K562 (cell line): ENCODE results near the gene AP1M2. TPM values are rescaled to one million over a fixed set of nuclear protein-coding genes. Genes with fewer than 3 reads are reported as not detected.

Experiments used
- ARID1B ChIP-seq: fragments of 450-650 bp; IDR thresholded peaks from 2 replicates; pipeline ENCODE4 v1.6.1; 2016; ENCODE audit warnings: antibody characterized with exemption, mild to moderate bottlenecking, inconsistent platforms
- CXXC5 ChIP-seq: fragments of 250-450 bp; sonication (Bioruptor Pico); IDR thresholded peaks from 2 replicates; pipeline ENCODE4 v1.8.0; 2022; ENCODE audit warnings: inconsistent platforms, mild to moderate bottlenecking, moderate library complexity
- ERF ChIP-seq: fragments of 450-650 bp; formaldehyde crosslinking; IDR thresholded peaks from 2 replicates; pipeline ENCODE4 v1.4.0; 2020; ENCODE audit warnings: mild to moderate bottlenecking, mixed read lengths
- HCFC1 ChIP-seq: IDR thresholded peaks from 2 replicates; pipeline ENCODE4 v1.6.1; 2012; ENCODE audit warnings: low read depth, low read length, improper control_type of control experiment
- MEF2A ChIP-seq: IDR thresholded peaks from 2 replicates; pipeline ENCODE4 v1.6.1; 2011; ENCODE audit warnings: low read depth, mild to moderate bottlenecking, low read length, moderate library complexity; ENCODE audit not compliant: control insufficient read depth
- NR2C1 ChIP-seq, 2 experiments: fragments of 450-650 bp; IDR thresholded peaks; 2 replicates each; pipeline ENCODE4 v1.6.1; 2017; ENCODE audit warnings: mild to moderate bottlenecking in 2 of 2, antibody characterized with exemption in 1 of 2, inconsistent platforms in 1 of 2, missing compliant biosample characterization in 1 of 2, missing genetic modification characterization in 1 of 2
- TBL1XR1 ChIP-seq, 2 experiments: IDR thresholded peaks; 2 replicates each; pipeline ENCODE4 v1.6.1; 2012; ENCODE audit warnings: improper control_type of control experiment in 2 of 2, low read length in 2 of 2, mild to moderate bottlenecking in 1 of 2
- THRAP3 ChIP-seq: fragments of 450-650 bp; IDR thresholded peaks from 2 replicates; pipeline ENCODE4 v1.6.1; 2016; ENCODE audit warnings: mild to moderate bottlenecking, inconsistent platforms, borderline replicate concordance
- ZNF124 ChIP-seq: sonication (generic); formaldehyde crosslinking; IDR thresholded peaks from 2 replicates; pipeline ENCODE4 v1.8.1; 2022; ENCODE audit warnings: missing genetic modification reagents
- polyA plus RNA-seq, 8 experiments: library from polyadenylated mRNA; depleted of rRNA in 4 of 8; stranded (reverse) in 5 of 8; unstranded in 3 of 8; fragments of >200 nt; fragmentation: Nextera tagmentation in 2 of 8; fragmentation: Illumina TruSeq in 1 of 8; extraction: Ambion mirVana in 2 of 8; extraction: Trizol in 1 of 8; gene quantifications; 2 replicates each; pipeline versions ENCODE4 v1.2.1 to v1.2.3, GENCODE V29; 2011 to 2014; ENCODE audit warnings: inconsistent platforms in 1 of 8, missing spikeins in 1 of 8
- total RNA-seq, 7 experiments: library from RNA; depleted of rRNA in 6 of 7; stranded (reverse); fragments of >200 nt in 6 of 7; fragmentation: Illumina TruSeq in 2 of 7; extraction: Trizol in 2 of 7; gene quantifications; 2 replicates each; pipeline versions ENCODE4 v1.2.1 to v1.2.3, GENCODE V29; 2011 to 2021; ENCODE audit warnings: low replicate concordance in 1 of 7
- TF ChIP-seq, protein P1 (sequence below): fragments of 250-450 bp; sonication (Bioruptor Pico); IDR thresholded peaks from 2 replicates; pipeline ENCODE4 v1.5.0; 2022; ENCODE audit warnings: mild to moderate bottlenecking
- TF ChIP-seq, protein P2 (sequence below): sonication (generic); formaldehyde crosslinking; IDR thresholded peaks from 2 replicates; pipeline ENCODE4 v1.8.0; 2022; ENCODE audit warnings: mild to moderate bottlenecking, low read depth, missing genetic modification reagents
- TF ChIP-seq, protein P3 (sequence below), 2 experiments: IDR thresholded peaks; 2 replicates each; pipeline ENCODE4 v1.6.1; 2011; ENCODE audit warnings: borderline replicate concordance in 1 of 2, control low read depth in 1 of 2, low read depth in 1 of 2, low read length in 1 of 2, mild to moderate bottlenecking in 1 of 2, mixed read lengths in 1 of 2, moderate library complexity in 1 of 2; ENCODE audit not compliant: insufficient read depth in 1 of 2, insufficient read length in 1 of 2, poor library complexity in 1 of 2, severe bottlenecking in 1 of 2; ENCODE audit errors: extremely low read depth in 1 of 2
- TF ChIP-seq, protein P4 (sequence below): fragments of 450-650 bp; formaldehyde crosslinking; IDR thresholded peaks from 2 replicates; pipeline ENCODE4 v1.4.0; 2020; ENCODE audit warnings: mild to moderate bottlenecking, mixed read lengths
- TF ChIP-seq, protein P5 (sequence below): fragments of 250-450 bp; sonication (Bioruptor Pico); IDR thresholded peaks from 2 replicates; pipeline ENCODE4 v1.4.0; 2020; ENCODE audit warnings: borderline replicate concordance

The AP1M2 gene
- total and polyA plus RNA-seq, 9 of the 15 experiments (the other 6 are each of a cell fraction or from before 2014, with no cell fraction given): 0.33 to 1.4 (median 0.89) TPM; not detected in 1

DNA sequence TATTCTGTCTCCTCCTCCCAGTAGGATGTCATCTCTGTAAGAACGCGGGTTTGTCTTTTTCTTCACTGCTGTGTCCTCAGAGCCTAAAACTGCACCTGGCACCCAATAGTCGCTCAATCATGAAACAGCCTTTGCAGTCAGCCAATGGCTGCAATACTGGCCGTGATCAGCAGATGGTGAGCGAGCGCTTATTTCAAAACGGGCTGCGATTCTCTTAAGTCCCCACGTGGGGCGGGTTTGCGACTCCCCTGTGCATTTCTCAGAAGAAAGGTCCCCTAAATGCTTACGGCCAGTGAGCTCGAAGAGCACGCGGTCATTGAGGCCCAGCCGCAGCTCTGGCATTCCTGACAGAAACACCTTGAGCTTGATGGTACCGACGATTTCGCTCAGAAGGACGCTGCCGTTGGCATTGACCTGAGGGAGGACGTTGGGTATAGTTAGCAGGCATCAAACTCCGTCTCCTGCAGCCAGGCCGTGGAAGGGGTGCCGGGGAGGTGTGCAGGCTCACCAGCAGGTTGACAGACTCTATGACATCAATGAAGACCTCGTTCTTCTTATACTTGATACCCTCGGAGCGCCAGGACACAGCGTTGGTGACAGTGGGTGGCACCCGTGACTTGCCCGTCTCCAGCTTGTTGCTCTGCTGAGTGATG lies 6.0 kb downstream of the AP1M2 start (continued):
- TF ChIP-seq, protein P1, sequence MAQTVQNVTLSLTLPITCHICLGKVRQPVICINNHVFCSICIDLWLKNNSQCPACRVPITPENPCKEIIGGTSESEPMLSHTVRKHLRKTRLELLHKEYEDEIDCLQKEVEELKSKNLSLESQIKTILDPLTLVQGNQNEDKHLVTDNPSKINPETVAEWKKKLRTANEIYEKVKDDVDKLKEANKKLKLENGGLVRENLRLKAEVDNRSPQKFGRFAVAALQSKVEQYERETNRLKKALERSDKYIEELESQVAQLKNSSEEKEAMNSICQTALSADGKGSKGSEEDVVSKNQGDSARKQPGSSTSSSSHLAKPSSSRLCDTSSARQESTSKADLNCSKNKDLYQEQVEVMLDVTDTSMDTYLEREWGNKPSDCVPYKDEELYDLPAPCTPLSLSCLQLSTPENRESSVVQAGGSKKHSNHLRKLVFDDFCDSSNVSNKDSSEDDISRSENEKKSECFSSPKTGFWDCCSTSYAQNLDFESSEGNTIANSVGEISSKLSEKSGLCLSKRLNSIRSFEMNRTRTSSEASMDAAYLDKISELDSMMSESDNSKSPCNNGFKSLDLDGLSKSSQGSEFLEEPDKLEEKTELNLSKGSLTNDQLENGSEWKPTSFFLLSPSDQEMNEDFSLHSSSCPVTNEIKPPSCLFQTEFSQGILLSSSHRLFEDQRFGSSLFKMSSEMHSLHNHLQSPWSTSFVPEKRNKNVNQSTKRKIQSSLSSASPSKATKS (CRISPR knock-in tag): no peak
- TF ChIP-seq ERF (CRISPR knock-in tag): no peak
- TF ChIP-seq TBL1XR1 (IDR thresholded peaks at IDR 0.05; ENCODE audit: low read length in 2 of 2): no peak
- no peak for TF ChIP-seq THRAP3
- TF ChIP-seq HCFC1: peak; percentile 27; the same call in 1 of the 2 replicates
- TF ChIP-seq, protein P2, sequence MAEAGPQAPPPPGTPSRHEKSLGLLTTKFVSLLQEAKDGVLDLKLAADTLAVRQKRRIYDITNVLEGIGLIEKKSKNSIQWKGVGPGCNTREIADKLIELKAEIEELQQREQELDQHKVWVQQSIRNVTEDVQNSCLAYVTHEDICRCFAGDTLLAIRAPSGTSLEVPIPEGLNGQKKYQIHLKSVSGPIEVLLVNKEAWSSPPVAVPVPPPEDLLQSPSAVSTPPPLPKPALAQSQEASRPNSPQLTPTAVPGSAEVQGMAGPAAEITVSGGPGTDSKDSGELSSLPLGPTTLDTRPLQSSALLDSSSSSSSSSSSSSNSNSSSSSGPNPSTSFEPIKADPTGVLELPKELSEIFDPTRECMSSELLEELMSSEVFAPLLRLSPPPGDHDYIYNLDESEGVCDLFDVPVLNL: no peak
- peak; percentile 51 for TF ChIP-seq CXXC5 (CRISPR knock-in tag)
- TF ChIP-seq, protein P3, sequence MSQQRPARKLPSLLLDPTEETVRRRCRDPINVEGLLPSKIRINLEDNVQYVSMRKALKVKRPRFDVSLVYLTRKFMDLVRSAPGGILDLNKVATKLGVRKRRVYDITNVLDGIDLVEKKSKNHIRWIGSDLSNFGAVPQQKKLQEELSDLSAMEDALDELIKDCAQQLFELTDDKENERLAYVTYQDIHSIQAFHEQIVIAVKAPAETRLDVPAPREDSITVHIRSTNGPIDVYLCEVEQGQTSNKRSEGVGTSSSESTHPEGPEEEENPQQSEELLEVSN (IDR thresholded peaks at IDR 0.05; ENCODE audit: borderline replicate concordance in 1 of 2, extremely low read depth in 1 of 2, insufficient read depth in 1 of 2, insufficient read length in 1 of 2, low read depth in 1 of 2, low read length in 1 of 2, poor library complexity in 1 of 2, severe bottlenecking in 1 of 2): peak; percentile 70 to 79
- TF ChIP-seq, protein P4, sequence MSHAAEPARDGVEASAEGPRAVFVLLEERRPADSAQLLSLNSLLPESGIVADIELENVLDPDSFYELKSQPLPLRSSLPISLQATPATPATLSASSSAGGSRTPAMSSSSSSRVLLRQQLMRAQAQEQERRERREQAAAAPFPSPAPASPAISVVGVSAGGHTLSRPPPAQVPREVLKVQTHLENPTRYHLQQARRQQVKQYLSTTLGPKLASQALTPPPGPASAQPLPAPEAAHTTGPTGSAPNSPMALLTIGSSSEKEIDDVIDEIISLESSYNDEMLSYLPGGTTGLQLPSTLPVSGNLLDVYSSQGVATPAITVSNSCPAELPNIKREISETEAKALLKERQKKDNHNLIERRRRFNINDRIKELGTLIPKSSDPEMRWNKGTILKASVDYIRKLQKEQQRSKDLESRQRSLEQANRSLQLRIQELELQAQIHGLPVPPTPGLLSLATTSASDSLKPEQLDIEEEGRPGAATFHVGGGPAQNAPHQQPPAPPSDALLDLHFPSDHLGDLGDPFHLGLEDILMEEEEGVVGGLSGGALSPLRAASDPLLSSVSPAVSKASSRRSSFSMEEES (CRISPR knock-in tag): no peak
- peak; percentile 13; the same call in 1 of the 2 replicates for TF ChIP-seq ARID1B
- no peak; the same call in 1 of the 2 replicates for TF ChIP-seq NR2C1 (IDR thresholded peaks at IDR 0.05)
- no peak for TF ChIP-seq NR2C1 (tag; IDR thresholded peaks at IDR 0.05)
- no peak for TF ChIP-seq MEF2A
- TF ChIP-seq ZNF124 (CRISPR knock-in tag): no peak
- TF ChIP-seq, protein P5, sequence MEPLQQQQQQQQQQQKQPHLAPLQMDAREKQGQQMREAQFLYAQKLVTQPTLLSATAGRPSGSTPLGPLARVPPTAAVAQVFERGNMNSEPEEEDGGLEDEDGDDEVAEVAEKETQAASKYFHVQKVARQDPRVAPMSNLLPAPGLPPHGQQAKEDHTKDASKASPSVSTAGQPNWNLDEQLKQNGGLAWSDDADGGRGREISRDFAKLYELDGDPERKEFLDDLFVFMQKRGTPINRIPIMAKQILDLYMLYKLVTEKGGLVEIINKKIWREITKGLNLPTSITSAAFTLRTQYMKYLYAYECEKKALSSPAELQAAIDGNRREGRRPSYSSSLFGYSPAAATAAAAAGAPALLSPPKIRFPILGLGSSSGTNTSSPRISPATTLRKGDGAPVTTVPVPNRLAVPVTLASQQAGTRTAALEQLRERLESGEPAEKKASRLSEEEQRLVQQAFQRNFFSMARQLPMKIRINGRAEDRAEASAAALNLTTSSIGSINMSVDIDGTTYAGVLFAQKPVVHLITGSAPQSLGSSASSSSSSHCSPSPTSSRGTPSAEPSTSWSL: no peak
